Kidney epithelial cell (primary cell): Measurements from ENCODE around the gene ZNF124. TPM values are rescaled to one million over a fixed set of nuclear protein-coding genes. Genes with fewer than 3 reads are reported as not detected.

ENCODE experiments used
- DNase-seq: peaks from one replicate; pipeline ENCODE4 v3.0.0-alpha.2; 2010; ENCODE audit warnings: low read depth
- H3K27me3 ChIP-seq: 2 replicates; pipeline ENCODE4 v1.6.0; 2011; ENCODE audit warnings: low read length; ENCODE audit not compliant: control insufficient read depth, insufficient read depth
- H3K36me3 ChIP-seq: 2 replicates; pipeline ENCODE4 v1.5.1; 2011; ENCODE audit warnings: low read length; ENCODE audit not compliant: control insufficient read depth, insufficient read depth
- H3K4me3 ChIP-seq: 2 replicates; pipeline ENCODE4 v1.5.1; 2011; ENCODE audit warnings: low read depth, mild to moderate bottlenecking, control low read depth, low read length
- total RNA-seq: library from RNA; depleted of rRNA; stranded (reverse); fragments of >200 nt; gene quantifications from 2 replicates; pipeline ENCODE4 v1.2.3, GENCODE V29; 2015
- TF ChIP-seq, protein P1 (sequence below): IDR thresholded peaks from 2 replicates; pipeline ENCODE4 v1.5.1; 2011; ENCODE audit warnings: mild to moderate bottlenecking, moderate library complexity, low read length, control low read depth, inconsistent platforms; ENCODE audit not compliant: insufficient read depth, poor library complexity, severe bottlenecking

ZNF124 gene
- total RNA-seq, 1 donor from 2014 or later = 16.8 TPM

DNA sequence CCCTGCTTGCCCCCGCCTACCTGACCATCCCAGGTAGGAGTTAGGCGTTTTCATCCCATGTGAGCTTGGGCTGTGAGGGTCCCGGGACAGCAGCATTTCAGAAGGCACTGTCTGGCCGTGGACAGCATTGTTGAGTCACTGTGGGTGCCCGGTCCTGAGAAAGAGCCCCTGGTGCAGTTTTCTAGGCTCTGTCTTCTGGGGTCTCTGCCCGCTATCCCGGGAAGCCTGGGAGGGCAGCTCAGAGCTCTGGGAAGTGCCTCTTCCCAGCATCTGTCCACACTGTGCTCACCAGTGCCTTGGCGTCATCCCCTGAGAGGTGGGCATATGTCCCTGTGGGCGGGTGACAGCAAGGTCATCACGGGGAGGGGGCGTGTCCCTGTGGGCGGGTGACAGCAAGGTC is 56.3 kb downstream of the ZNF124 start:
- Histone ChIP-seq H3K27me3 (no peaks in the 10 kb centered on the region), H3K36me3 (no peaks in the 10 kb centered on the region), H3K4me3 (no peak overlapping the region)
- TF ChIP-seq, protein P1, sequence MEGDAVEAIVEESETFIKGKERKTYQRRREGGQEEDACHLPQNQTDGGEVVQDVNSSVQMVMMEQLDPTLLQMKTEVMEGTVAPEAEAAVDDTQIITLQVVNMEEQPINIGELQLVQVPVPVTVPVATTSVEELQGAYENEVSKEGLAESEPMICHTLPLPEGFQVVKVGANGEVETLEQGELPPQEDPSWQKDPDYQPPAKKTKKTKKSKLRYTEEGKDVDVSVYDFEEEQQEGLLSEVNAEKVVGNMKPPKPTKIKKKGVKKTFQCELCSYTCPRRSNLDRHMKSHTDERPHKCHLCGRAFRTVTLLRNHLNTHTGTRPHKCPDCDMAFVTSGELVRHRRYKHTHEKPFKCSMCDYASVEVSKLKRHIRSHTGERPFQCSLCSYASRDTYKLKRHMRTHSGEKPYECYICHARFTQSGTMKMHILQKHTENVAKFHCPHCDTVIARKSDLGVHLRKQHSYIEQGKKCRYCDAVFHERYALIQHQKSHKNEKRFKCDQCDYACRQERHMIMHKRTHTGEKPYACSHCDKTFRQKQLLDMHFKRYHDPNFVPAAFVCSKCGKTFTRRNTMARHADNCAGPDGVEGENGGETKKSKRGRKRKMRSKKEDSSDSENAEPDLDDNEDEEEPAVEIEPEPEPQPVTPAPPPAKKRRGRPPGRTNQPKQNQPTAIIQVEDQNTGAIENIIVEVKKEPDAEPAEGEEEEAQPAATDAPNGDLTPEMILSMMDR = no peak
- no peak for DNase-seq

DNA sequence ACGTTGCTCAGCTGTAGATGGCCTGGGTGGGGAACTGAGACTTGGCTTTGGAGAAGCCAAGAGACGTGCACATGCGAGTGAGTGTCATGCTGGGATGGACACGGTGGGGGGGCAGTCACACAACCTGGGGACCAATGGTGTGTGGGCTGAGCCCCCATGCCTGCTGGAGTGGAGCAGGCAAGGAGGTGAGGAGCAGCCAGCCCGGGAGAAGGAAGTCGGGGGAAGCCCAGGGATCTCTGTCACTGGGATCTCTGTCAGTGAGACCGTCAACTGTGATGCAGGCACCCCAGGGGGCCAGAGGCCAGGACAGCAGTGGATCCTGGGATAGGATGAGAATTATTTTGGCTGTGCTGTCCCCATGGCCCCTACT is 56.7 kb downstream of the ZNF124 start:
- Histone ChIP-seq H3K36me3 (no peaks in the 10 kb centered on the region), H3K27me3 (no peaks in the 10 kb centered on the region), H3K4me3 (no peak overlapping the region)
- TF ChIP-seq, protein P1 = no peak
- no peak for DNase-seq

DNA sequence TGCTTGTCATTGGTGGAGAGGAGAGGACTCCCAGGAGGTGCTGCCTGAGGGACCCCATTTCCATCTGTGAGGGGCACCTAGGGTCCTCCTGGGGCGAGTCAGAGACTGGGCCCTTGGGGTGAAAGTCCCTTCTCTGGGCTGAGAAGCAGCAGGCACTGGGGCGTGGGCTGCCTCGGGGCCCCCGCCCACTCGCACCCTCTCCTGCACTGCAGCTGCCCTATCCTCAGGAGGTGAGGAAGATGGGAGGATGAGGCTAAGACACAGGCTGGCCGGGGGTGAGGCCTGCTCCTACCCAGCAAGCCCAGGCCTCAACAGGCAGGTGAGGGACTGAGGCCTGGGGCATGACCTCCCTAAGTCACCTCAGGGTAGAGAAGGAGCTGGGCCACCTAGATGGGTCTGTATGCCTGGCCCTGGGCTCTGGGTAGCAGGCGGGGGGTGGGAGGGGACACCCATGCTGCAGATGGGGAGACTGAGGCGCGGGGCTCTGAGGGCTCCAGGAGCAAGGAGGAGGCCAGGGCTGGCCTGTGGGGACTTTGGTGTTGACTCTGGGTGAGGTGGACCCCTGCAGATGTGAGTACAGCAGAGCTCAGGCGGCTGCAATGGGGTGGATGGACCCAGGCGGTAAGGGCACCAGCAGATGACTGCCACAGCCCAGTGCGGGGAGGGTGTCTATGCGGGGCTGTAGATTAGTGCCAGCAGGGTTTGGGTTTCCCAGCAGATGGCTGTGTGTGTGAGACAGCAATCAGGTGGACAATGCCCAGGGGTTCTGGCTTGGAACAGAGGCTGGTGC is 57.3 kb downstream of the ZNF124 start:
- TF ChIP-seq, protein P1 = no peak
- Histone ChIP-seq H3K36me3 (no peaks in the 10 kb centered on the region), H3K4me3 (no peak overlapping the region), H3K27me3 (no peaks in the 10 kb centered on the region)
- DNase-seq = no peak

DNA sequence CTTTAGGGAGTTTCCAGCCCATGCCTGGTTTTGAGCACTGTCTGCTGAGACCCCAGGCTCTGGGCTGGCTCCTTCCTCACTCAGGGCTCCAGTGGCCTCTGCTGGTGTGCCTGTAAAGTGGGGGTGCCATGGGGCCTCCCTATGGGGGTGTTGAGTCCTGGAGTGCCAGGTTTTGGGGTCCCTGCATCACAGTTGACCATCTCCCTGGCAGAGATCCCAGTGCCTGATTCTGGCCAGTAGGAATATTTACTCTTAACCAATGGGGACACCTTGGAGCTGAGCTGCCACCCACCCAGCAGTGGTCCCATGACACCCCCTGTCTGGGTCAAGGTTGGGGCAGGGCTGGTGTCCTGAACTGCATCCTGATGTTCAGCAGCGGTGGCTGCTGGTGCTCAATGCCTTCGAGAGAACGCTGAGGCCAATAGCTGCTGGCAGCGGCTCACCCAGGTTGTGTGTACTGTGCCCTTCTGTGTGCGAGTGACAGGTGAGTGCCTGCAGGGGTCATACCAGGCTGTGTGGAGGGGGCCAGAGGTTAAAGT is 58.0 kb downstream of the ZNF124 start:
- TF ChIP-seq, protein P1 = no peak
- Histone ChIP-seq H3K27me3 (no peaks in the 10 kb centered on the region), H3K36me3 (no peaks in the 10 kb centered on the region), H3K4me3 (no peak overlapping the region)
- no peak for DNase-seq

DNA sequence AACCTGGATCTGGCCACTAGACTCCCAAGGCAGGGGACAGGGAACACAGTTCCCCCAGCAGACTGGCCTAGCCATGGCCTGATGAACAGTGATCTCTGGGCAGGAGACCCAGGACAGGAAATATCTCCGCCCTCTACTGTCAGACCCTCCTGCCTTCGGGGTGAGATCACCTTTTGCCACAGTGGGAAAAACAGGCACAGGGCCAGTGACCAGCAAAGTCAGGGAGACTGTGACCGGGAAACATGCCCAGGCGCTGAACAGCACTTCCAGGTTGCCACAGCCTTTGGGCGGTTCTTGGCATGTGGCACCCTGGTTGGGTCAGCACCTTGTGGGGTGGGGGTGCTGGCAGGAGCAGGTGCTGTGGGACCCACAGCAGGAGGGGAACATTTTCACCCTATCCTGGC is 58.7 kb downstream of the ZNF124 start:
- no peaks in the 10 kb centered on the region for H3K27me3 ChIP-seq
- H3K36me3 ChIP-seq = no peaks in the 10 kb centered on the region
- H3K4me3 ChIP-seq = no peak overlapping the region
- DNase-seq = no peak
- TF ChIP-seq, protein P1 = no peak

DNA sequence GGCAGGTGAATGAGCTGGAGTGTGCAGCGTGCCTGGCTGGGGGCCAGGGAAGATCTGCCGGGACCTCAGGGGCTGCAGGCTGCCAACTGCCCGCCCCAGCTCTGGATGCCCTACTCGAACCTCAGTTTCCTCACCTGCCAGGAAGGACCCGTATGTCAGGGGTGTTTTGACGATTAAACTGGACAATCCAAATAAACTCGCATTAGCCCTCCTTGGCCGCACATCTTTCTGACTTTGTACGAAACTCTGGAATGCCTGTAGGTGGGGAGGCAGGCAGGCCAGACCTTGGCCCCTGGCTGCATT is 59.4 kb downstream of the ZNF124 start:
- TF ChIP-seq, protein P1 = no peak
- DNase-seq = no peak
- H3K27me3 ChIP-seq = no peaks in the 10 kb centered on the region
- no peak overlapping the region for H3K4me3 ChIP-seq
- H3K36me3 ChIP-seq = no peaks in the 10 kb centered on the region
